Brain microvascular endothelial cell (primary cell): ENCODE data around the gene FADS6.

Experiments used
- DNase-seq: peaks from one replicate; pipeline ENCODE4 v3.0.0-alpha.2; 2020
- H3K27ac ChIP-seq: fragments of 250-450 bp; sonication (Bioruptor Pico); 2 replicates; pipeline ENCODE4 v1.5.1; 2020; ENCODE audit warnings: mild to moderate bottlenecking, moderate library complexity
- H3K27me3 ChIP-seq: fragments of 250-450 bp; sonication (Bioruptor Pico); replicated peaks from 2 replicates; pipeline ENCODE4 v1.5.1; 2020; ENCODE audit warnings: mild to moderate bottlenecking
- H3K36me3 ChIP-seq: fragments of 250-450 bp; sonication (Bioruptor Pico); replicated peaks from 2 replicates; pipeline ENCODE4 v1.5.1; 2020; ENCODE audit warnings: mild to moderate bottlenecking
- H3K4me3 ChIP-seq: 2 replicates; pipeline ENCODE4 v1.5.1; 2011; ENCODE audit warnings: low read depth, mild to moderate bottlenecking, control low read depth, low read length, moderate library complexity
- in situ Hi-C: cut with HindIII; loops from 2 replicates; pipeline ENCODE4 v1.10.0; 2017; ENCODE audit warnings: low sequenced_read_pairs, low pct_ligation_motif_present
- TF ChIP-seq, protein P1 (sequence below): IDR thresholded peaks from 2 replicates; pipeline ENCODE4 v1.5.1; 2011; ENCODE audit warnings: low read depth, mild to moderate bottlenecking, moderate library complexity, low read length, control low read depth, inconsistent platforms; ENCODE audit errors: missing control alignments

The FADS6 gene

DNA sequence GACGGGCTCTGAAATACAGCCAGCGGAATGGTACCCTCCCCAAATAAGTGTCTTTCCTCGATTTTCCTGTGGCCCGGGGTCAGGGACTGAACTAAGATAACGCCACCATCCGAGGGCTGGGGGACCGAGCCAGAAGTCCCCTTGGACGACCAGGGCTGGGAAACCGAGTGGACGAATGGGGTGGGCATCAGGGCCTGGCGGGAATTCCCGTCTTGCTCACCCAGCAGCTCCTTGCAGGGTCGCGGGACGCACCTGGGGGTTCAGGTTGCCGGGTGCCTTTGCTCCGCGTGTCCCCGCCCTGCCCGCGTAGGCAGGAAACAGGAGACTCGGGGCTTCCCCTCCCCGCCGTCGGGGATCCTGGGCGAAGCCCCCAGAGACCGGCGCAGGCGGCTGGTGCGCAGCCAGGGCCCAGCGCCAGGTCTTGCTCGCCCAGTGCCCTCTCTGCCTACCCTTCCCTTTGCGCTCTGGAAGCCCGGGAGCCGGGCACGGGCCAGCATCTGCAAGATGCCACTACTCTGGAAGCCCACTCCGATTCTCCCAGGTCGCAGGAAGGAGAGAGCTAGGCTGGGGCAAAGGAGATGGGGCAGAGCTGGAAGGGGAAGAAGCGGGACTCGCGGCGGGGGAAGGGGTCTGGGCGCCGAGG lies 33.1 kb downstream of the FADS6 start:
- Histone ChIP-seq H3K27ac (no peak overlapping the region), H3K27me3 (peaks cover 40% of the 10 kb centered on the region), H3K36me3 (no peaks in the 10 kb centered on the region), H3K4me3 (no peak overlapping the region)
- TF ChIP-seq, protein P1, sequence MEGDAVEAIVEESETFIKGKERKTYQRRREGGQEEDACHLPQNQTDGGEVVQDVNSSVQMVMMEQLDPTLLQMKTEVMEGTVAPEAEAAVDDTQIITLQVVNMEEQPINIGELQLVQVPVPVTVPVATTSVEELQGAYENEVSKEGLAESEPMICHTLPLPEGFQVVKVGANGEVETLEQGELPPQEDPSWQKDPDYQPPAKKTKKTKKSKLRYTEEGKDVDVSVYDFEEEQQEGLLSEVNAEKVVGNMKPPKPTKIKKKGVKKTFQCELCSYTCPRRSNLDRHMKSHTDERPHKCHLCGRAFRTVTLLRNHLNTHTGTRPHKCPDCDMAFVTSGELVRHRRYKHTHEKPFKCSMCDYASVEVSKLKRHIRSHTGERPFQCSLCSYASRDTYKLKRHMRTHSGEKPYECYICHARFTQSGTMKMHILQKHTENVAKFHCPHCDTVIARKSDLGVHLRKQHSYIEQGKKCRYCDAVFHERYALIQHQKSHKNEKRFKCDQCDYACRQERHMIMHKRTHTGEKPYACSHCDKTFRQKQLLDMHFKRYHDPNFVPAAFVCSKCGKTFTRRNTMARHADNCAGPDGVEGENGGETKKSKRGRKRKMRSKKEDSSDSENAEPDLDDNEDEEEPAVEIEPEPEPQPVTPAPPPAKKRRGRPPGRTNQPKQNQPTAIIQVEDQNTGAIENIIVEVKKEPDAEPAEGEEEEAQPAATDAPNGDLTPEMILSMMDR: no peak
- no peak for DNase-seq
- in situ Hi-C loops: no loop called here

DNA sequence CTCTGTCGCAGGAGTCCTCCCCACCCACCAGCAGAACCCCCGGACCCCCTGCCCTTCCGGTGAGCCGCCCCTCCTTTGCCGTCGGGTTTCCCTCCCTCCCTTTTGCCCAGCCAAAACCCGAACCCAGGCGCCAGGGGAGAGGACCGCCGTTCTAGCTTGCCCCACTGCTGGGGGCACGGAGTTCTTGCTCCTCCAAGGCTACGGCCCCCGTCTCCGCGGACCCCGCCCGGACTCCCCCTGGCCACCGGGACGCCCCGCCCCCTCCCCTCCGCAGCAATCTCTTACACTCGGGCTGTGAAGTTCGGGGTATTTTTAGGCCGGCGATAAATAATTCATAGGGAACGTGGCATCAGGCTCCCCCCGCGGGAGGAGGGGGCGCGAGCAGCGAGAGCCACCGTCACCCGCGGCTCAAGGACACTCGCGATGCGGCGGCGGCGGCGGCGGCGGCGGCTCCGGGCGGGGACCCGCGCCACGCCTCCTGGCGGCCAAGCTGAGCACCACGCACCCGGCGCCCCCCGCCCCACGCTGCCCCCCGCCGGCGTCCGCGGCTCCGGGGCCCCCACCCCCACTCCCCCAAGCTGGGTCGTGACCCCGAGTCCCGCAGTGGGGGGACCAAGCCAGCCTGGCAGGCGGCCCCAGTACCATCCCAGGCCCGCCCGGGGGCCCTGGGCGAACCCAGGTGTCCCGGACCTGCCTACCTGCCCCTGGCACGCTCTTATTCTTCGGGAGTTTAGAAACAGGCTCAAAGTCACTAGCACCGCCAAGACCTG lies 33.8 kb downstream of the FADS6 start, which contains the start of gene GRIN2C:
GRIN2C (minus strand) TSS at position 427 of the 770 bp plus-strand sequence. CDS start 4,793 bp downstream, outside the sequence.
- Histone ChIP-seq H3K36me3 (no peaks in the 10 kb centered on the region), H3K27me3 (peaks cover 40% of the 10 kb centered on the region), H3K4me3 (no peak within 1 kb of the TSS), H3K27ac (no peak within 1 kb of the TSS)
- in situ Hi-C loops: no loop called here
- TF ChIP-seq, protein P1: peak; percentile 1
- no peak for DNase-seq

DNA sequence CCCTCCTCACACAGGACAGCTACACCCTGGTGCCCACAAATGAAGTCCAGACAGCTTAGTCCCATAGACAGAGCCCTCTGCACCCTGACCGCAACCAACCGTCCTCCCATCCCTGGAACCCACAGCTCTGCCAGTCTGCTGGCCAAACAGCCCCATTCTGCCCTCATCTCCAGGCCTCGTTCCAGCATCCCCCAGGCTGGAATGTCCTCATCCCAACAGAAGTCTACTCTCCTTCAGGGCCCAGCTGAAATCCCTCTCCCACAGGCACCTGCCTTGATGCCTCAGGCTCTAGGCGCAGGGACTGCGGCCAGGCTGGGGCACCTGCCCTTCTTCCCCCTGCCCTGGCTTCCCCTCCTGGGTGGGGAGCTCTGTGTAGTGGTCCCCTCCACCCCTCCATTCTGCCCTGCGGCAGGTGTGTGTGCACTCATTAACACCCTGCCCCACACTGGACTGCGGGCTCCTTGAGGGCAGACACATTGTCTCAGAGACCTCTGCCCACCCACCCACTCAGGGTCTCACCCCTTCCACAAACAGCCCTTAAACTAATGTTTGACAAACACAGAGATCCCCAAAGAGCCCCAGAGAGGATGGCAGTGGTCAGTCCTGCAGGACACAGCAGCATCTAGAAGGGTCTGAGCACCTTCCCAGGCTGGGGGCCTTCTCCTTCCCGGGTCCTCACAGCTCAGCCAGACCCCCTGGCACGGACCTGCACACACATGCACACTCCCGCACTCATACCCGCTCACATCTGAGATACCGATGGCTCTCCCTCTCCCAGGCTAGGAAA lies 34.6 kb downstream of the FADS6 start:
- TF ChIP-seq, protein P1: no peak
- no peaks in the 10 kb centered on the region for H3K36me3 ChIP-seq
- no peak overlapping the region for H3K4me3 ChIP-seq
- H3K27ac ChIP-seq: no peak overlapping the region
- in situ Hi-C loops: no loop called here
- no peak for DNase-seq
- H3K27me3 ChIP-seq: peaks cover 46% of the 10 kb centered on the region

DNA sequence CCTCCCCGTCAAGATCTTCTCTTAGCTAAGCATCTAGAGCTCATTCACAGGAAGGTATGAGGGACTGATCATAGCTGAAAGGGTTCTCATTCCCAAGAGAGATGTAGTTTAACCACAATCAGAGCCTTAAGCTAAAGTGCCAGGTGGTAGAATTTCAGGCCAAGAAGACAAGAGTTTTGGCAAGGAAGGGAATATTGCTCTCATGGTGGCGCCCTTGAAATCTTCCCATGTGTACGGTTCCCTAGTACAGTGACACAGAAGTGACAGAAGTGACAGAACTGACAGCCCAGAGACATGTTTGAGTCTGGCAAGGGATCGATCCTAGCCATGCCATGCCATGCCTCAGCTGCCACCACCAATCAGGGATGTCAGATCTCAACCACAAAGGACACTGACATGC lies 36.2 kb downstream of the FADS6 start:
- H3K27me3 ChIP-seq: peaks cover 60% of the 10 kb centered on the region
- in situ Hi-C loops: no loop called here

DNA sequence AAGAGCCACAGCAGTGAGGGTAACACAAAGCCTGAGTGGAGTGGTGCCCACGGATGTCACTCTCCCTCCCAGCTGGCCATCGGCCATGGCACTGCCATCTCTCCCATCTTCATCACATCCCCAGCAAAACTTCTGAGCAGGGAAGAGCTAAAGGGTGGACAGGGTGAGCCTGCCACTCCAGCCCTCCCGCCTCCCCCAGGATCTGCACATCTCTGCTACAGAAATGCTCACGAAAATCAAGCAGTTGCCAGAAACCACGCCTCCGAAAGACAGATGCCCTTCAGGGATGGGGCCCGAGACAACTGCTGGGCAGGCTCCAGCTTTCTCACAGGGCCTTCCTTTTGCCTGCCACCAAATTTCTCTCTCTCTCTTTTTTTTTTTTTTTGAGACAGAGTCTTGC lies 37.3 kb downstream of the FADS6 start:
- H3K27me3 ChIP-seq: peaks cover 63% of the 10 kb centered on the region
- no peak for DNase-seq

More for the DNA sequence above, 36.2 kb downstream of the FADS6 start:
- no peak overlapping the region for H3K4me3 ChIP-seq
- DNase-seq: no peak
- H3K27ac ChIP-seq: no peak overlapping the region
- no peaks in the 10 kb centered on the region for H3K36me3 ChIP-seq
- TF ChIP-seq, protein P1: no peak

More for the DNA sequence above, 37.3 kb downstream of the FADS6 start:
- in situ Hi-C loops: no loop called here
- Histone ChIP-seq H3K36me3 (no peaks in the 10 kb centered on the region), H3K4me3 (no peak overlapping the region), H3K27ac (no peak overlapping the region)
- TF ChIP-seq, protein P1: no peak
